NT2/D1 (cell line): ENCODE results near the gene PLLP.

Source experiments
- SUZ12 ChIP-seq: IDR thresholded peaks from 2 replicates; pipeline ENCODE4 v1.6.1; 2011; ENCODE audit not compliant: insufficient read length, insufficient read depth; ENCODE audit errors: extremely low read depth
- YY1 ChIP-seq: IDR thresholded peaks from 2 replicates; pipeline ENCODE4 v1.6.1; 2011; ENCODE audit not compliant: insufficient read length, insufficient read depth

- no peak for TF ChIP-seq YY1
- TF ChIP-seq SUZ12 = no peak
These were observed 41.0 kb upstream of the PLLP start for GRCh38 chr16:57325458-57325857.
